GM23248 (cell line): ENCODE data around the gene ZC2HC1C.

Experiments used
- EZH2 ChIP-seq: fragments of 200-600 bp; sonication (generic); IDR thresholded peaks from 2 replicates; pipeline ENCODE4 v1.6.1; 2018; ENCODE audit warnings: antibody characterized with exemption, mild to moderate bottlenecking; ENCODE audit not compliant: insufficient read depth, poor library complexity, severe bottlenecking
- EZH2phosphoT487 ChIP-seq: fragments of 200-600 bp; sonication (generic); IDR thresholded peaks from 2 replicates; pipeline ENCODE4 v1.6.1; 2018; ENCODE audit warnings: antibody characterized with exemption, moderate library complexity, mild to moderate bottlenecking, low read depth; ENCODE audit not compliant: insufficient read depth

DNA sequence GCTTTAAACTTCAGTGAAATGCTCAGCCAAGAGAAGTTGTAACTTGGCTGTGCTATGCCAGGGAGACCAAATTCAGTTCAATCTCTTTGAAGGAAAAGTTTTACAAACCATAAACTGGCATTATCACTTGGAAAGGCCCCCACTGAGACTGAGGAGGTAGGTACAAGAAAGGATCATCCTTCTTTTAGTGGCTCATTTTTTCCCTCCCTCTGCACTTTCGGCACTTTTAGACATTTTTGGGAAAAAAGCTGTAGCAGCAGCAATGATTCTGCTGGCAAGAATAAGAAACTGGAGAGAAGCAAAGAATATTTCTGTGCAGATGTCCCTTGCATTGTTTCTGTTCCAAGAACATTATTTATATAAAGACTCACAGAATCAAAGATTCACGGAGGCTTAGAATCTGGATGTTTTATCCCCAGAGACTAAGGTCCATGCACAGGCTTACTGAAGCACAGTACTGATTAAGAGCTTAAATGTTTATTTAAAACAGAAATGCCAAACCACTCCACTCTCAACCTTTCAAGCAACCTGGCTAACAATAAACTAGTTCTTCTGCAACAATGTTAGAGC is 12.3 kb downstream of the ZC2HC1C start:
- TF ChIP-seq EZH2: no peak
- no peak for TF ChIP-seq EZH2phosphoT487
